ENCODE measurements around the gene IL10. TPM values are rescaled to one million over a fixed set of nuclear protein-coding genes. Genes with fewer than 3 reads are reported as not detected.
A peak's percentile ranks its signal among the peaks of the same experiment; 100 is the strongest.

The IL10 gene
- total RNA-seq, 6 donors from 2014 or later: 0.55 to 5.2 (median 3.3) TPM

- DNase-seq: peak in 1 of 2 donors; percentile 39
- Histone ChIP-seq H3K9me3 (no peaks in the 10 kb centered on the region), H3K4me1 (no peaks in the 10 kb centered on the region), H3K4me3 (no peak overlapping the region), H3K36me3 (no peaks in the 10 kb centered on the region), H3K27me3 (no peaks in the 10 kb centered on the region), H3K27ac (no peak overlapping the region)
- WGBS, 2 donors: 78 to 82% methylated on average over 7 to 8 of the region's 8 CpGs
- peak in 1 of 2 donors; percentile 63 for ATAC-seq (ENCODE audit: low FRiP score in 2 of 2)
- TF ChIP-seq CTCF (IDR thresholded peaks at IDR 0.05) (no peak), EP300 (IDR thresholded peaks at IDR 0.05) (no peak), POLR2A (IDR thresholded peaks at IDR 0.05) (no peak), POLR2AphosphoS5 (IDR thresholded peaks at IDR 0.05) (no peak)
Measured at GRCh38 chr1:206796981-206797402, 24.7 kb upstream of the IL10 start.

- Histone ChIP-seq H3K4me3 (no peak overlapping the region), H3K9me3 (no peaks in the 10 kb centered on the region), H3K36me3 (no peaks in the 10 kb centered on the region), H3K27me3 (no peaks in the 10 kb centered on the region), H3K27ac (no peak overlapping the region), H3K4me1 (no peaks in the 10 kb centered on the region)
- DNase-seq: no peak
- ATAC-seq (ENCODE audit: low FRiP score in 2 of 2): no peak
- 92 to 93% methylated on average over 3 of the region's 3 CpGs for WGBS, 2 donors
- TF ChIP-seq POLR2AphosphoS5 (IDR thresholded peaks at IDR 0.05) (no peak), CTCF (IDR thresholded peaks at IDR 0.05) (no peak), EP300 (IDR thresholded peaks at IDR 0.05) (no peak), POLR2A (IDR thresholded peaks at IDR 0.05) (no peak)
Measured at GRCh38 chr1:206796116-206796515, 23.8 kb upstream of the IL10 start.

- Histone ChIP-seq H3K4me3 (no peak overlapping the region), H3K36me3 (no peaks in the 10 kb centered on the region), H3K27ac (no peak overlapping the region), H3K9me3 (no peaks in the 10 kb centered on the region), H3K4me1 (no peaks in the 10 kb centered on the region), H3K27me3 (no peaks in the 10 kb centered on the region)
- TF ChIP-seq POLR2AphosphoS5 (IDR thresholded peaks at IDR 0.05): no peak
- no peak for TF ChIP-seq EP300 (IDR thresholded peaks at IDR 0.05)
- TF ChIP-seq CTCF (IDR thresholded peaks at IDR 0.05): no peak
- no peak for TF ChIP-seq POLR2A (IDR thresholded peaks at IDR 0.05)
- DNase-seq (no peak), ATAC-seq (ENCODE audit: low FRiP score in 2 of 2) (no peak)
- WGBS, 2 donors: 90 to 94% methylated on average over 11 of the region's 11 CpGs
Measured at GRCh38 chr1:206794294-206794908, 22.1 kb upstream of the IL10 start.

GRCh38 chr1:206793620-206794019, 21.3 kb upstream of the IL10 start:
- Histone ChIP-seq H3K36me3 (no peaks in the 10 kb centered on the region), H3K4me3 (no peak overlapping the region), H3K27ac (no peak overlapping the region), H3K4me1 (no peaks in the 10 kb centered on the region), H3K9me3 (no peaks in the 10 kb centered on the region), H3K27me3 (no peaks in the 10 kb centered on the region)
- no peak for DNase-seq
- WGBS, 2 donors: 60 to 62% methylated on average over 7 of the region's 7 CpGs
- no peak for ATAC-seq (ENCODE audit: low FRiP score in 2 of 2)
- TF ChIP-seq POLR2A (IDR thresholded peaks at IDR 0.05) (no peak), EP300 (IDR thresholded peaks at IDR 0.05) (no peak), POLR2AphosphoS5 (IDR thresholded peaks at IDR 0.05) (no peak), CTCF (IDR thresholded peaks at IDR 0.05) (no peak)

Data from upper lobe of left lung (tissue), 6 donors.